Vagina (tissue), 2 donors: ENCODE data around the gene TRIM33. TPM values are rescaled to one million over a fixed set of nuclear protein-coding genes. Genes with fewer than 3 reads are reported as not detected.

Experiments
- DNase-seq, 2 donors: peaks; one replicate each; pipeline ENCODE4 v3.0.0-alpha.2; 2017; ENCODE audit errors: extremely low spot score in 2 of 2
- H3K27ac ChIP-seq: fragments of 200-600 bp; sonication (generic); one replicate; pipeline ENCODE4 v1.5.1; 2019
- H3K27me3 ChIP-seq: fragments of 200-600 bp; sonication (generic); one replicate; pipeline ENCODE4 v1.5.1; 2019
- H3K36me3 ChIP-seq, 2 donors: fragments of 200-600 bp; sonication (generic); one replicate each; pipeline ENCODE4 v1.5.1; 2017 to 2019
- H3K4me1 ChIP-seq: fragments of 200-600 bp; sonication (generic); one replicate; pipeline ENCODE4 v1.5.1; 2019
- H3K4me3 ChIP-seq, 2 donors: fragments of 200-600 bp; sonication (generic); 1 replicate in 1 of 2; 2 replicates in 1 of 2; pipeline ENCODE4 v1.5.1; 2016 to 2019
- H3K9me3 ChIP-seq: fragments of 200-600 bp; sonication (generic); one replicate; pipeline ENCODE4 v1.5.1; 2019
- CTCF ChIP-seq, 3 experiments: fragments of 450-650 bp in 2 of 3; fragments of 200-600 bp in 1 of 3; sonication (generic) in 1 of 3; IDR thresholded peaks; one replicate each; pipeline ENCODE4 v1.5.1; 2017 to 2019; ENCODE audit warnings: antibody characterized with exemption in 3 of 3, mild to moderate bottlenecking in 2 of 3, moderate library complexity in 2 of 3
- POLR2A ChIP-seq, 2 donors: fragments of 450-650 bp; IDR thresholded peaks; one replicate each; pipeline ENCODE4 v1.6.1; 2017; ENCODE audit warnings: antibody characterized with exemption in 2 of 2, mild to moderate bottlenecking in 2 of 2, moderate library complexity in 2 of 2
- POLR2AphosphoS5 ChIP-seq, 2 donors: sonication (generic); formaldehyde crosslinking; IDR thresholded peaks; one replicate each; pipeline ENCODE4 v1.9.0; 2017; ENCODE audit warnings: antibody characterized with exemption in 2 of 2, mild to moderate bottlenecking in 2 of 2, low read depth in 1 of 2; ENCODE audit not compliant: insufficient read depth in 1 of 2
- intact Hi-C: fragments of 100-400 bp; cut with DNase I; formaldehyde crosslinking; loops from one replicate; pipeline ENCODE4 v1.15.1; 2023
- total RNA-seq: library from RNA; depleted of rRNA; stranded (reverse); fragments of >200 nt; gene quantifications from one replicate; pipeline ENCODE4 v1.2.3, GENCODE V29; 2016

Gene TRIM33
- total RNA-seq, 1 donor from 2014 or later: 35.8 TPM

- no peak for DNase-seq
- H3K36me3 ChIP-seq: peaks cover 0 to 4% of the 10 kb centered on the region in 2 donors
- intact Hi-C loops: no loop called here
- no peaks in the 10 kb centered on the region for H3K4me1 ChIP-seq
- H3K9me3 ChIP-seq: no peaks in the 10 kb centered on the region
- H3K4me3 ChIP-seq: no peak overlapping the region
- TF ChIP-seq POLR2AphosphoS5 (IDR thresholded peaks at IDR 0.05; ENCODE audit: insufficient read depth in 1 of 2, low read depth in 1 of 2): no peak
- TF ChIP-seq POLR2A (IDR thresholded peaks at IDR 0.05): no peak
- no peak for TF ChIP-seq CTCF (IDR thresholded peaks at IDR 0.05)
- H3K27me3 ChIP-seq: no peaks in the 10 kb centered on the region
- H3K27ac ChIP-seq: no peak overlapping the region
Observed at GRCh38 chr1:114387010-114387360, 124.0 kb downstream of the TRIM33 start.

GRCh38 chr1:114386129-114387009, 124.6 kb downstream of the TRIM33 start:
- Histone ChIP-seq H3K4me1 (no peaks in the 10 kb centered on the region), H3K9me3 (no peaks in the 10 kb centered on the region), H3K36me3 (no peaks in the 10 kb centered on the region), H3K27me3 (no peaks in the 10 kb centered on the region), H3K4me3 (no peak overlapping the region), H3K27ac (no peak overlapping the region)
- TF ChIP-seq CTCF (IDR thresholded peaks at IDR 0.05) (no peak), POLR2A (IDR thresholded peaks at IDR 0.05) (no peak), POLR2AphosphoS5 (IDR thresholded peaks at IDR 0.05; ENCODE audit: insufficient read depth in 1 of 2, low read depth in 1 of 2) (no peak)
- no peak for DNase-seq
- intact Hi-C loops: no loop called here

GRCh38 chr1:114384922-114385321, 126.1 kb downstream of the TRIM33 start:
- H3K4me3 ChIP-seq: no peak overlapping the region
- intact Hi-C loops: no loop called here
- no peak for DNase-seq

GRCh38 chr1:114379987-114380386, 131.0 kb downstream of the TRIM33 start:
- intact Hi-C loops: no loop called here
- Histone ChIP-seq H3K36me3 (no peaks in the 10 kb centered on the region), H3K4me3 (no peak overlapping the region), H3K27me3 (no peaks in the 10 kb centered on the region), H3K27ac (no peak overlapping the region), H3K4me1 (no peaks in the 10 kb centered on the region), H3K9me3 (no peaks in the 10 kb centered on the region)
- DNase-seq: no peak
- TF ChIP-seq CTCF (IDR thresholded peaks at IDR 0.05) (no peak), POLR2A (IDR thresholded peaks at IDR 0.05) (no peak), POLR2AphosphoS5 (IDR thresholded peaks at IDR 0.05; ENCODE audit: insufficient read depth in 1 of 2, low read depth in 1 of 2) (no peak)

More at GRCh38 chr1:114384922-114385321, 126.1 kb downstream of the TRIM33 start:
- Histone ChIP-seq H3K27me3 (no peaks in the 10 kb centered on the region), H3K27ac (no peak overlapping the region), H3K9me3 (no peaks in the 10 kb centered on the region), H3K36me3 (no peaks in the 10 kb centered on the region), H3K4me1 (no peaks in the 10 kb centered on the region)
- no peak for TF ChIP-seq CTCF (IDR thresholded peaks at IDR 0.05)
- no peak for TF ChIP-seq POLR2AphosphoS5 (IDR thresholded peaks at IDR 0.05; ENCODE audit: insufficient read depth in 1 of 2, low read depth in 1 of 2)
- TF ChIP-seq POLR2A (IDR thresholded peaks at IDR 0.05): no peak

GRCh38 chr1:114379358-114379757, 131.6 kb downstream of the TRIM33 start:
- H3K27me3 ChIP-seq: no peaks in the 10 kb centered on the region
- TF ChIP-seq POLR2A (IDR thresholded peaks at IDR 0.05) (no peak), CTCF (IDR thresholded peaks at IDR 0.05) (no peak), POLR2AphosphoS5 (IDR thresholded peaks at IDR 0.05; ENCODE audit: insufficient read depth in 1 of 2, low read depth in 1 of 2) (no peak)
- H3K9me3 ChIP-seq: no peaks in the 10 kb centered on the region
- H3K4me1 ChIP-seq: no peaks in the 10 kb centered on the region
- intact Hi-C loops: no loop called here
- no peak overlapping the region for H3K27ac ChIP-seq
- no peaks in the 10 kb centered on the region for H3K36me3 ChIP-seq
- no peak overlapping the region for H3K4me3 ChIP-seq
- DNase-seq: no peak
